ENCODE data around the gene PRR3.

GRCh38 chr6:30570740-30571074, 13.6 kb downstream of the PRR3 start:
- TF ChIP-seq EP300 (IDR thresholded peaks at IDR 0.05) (no peak), POLR2AphosphoS5 (IDR thresholded peaks at IDR 0.05) (no peak)

Measured in gastroesophageal sphincter (tissue), 2 donors.